ENCODE results near the gene CHID1. TPM values are rescaled to one million over a fixed set of nuclear protein-coding genes. Genes with fewer than 3 reads are reported as not detected.

CHID1 gene
- total and polyA plus RNA-seq, 2 donors (not counting 1 experiment from before 2014, with no cell fraction given): 54.3 to 68.4 TPM

GRCh38 chr11:898143-898511 lies 12.5 kb downstream of the CHID1 start:
- no peaks in the 10 kb centered on the region for H4K20me1 ChIP-seq (ENCODE audit: control insufficient read depth, extremely low read depth, insufficient read depth, low read length)
- no peaks in the 10 kb centered on the region for H3K4me1 ChIP-seq (ENCODE audit: control insufficient read depth, extremely low read depth, insufficient read depth, low read length)
- peak; percentile 7 to 40 for DNase-seq (ENCODE audit: low read depth in 2 of 2)
- no peaks in the 10 kb centered on the region for H3K79me2 ChIP-seq (ENCODE audit: control insufficient read depth, insufficient read depth, low read length)
- H3K9ac ChIP-seq (ENCODE audit: insufficient read depth, low read length): no peak overlapping the region
- H3K27me3 ChIP-seq (ENCODE audit: control insufficient read depth, insufficient read depth, low read length): no peaks in the 10 kb centered on the region
- peak; percentile 16 to 42 for TF ChIP-seq CTCF (conservative IDR thresholded peaks at IDR 0.05 in 1 of 2, IDR thresholded peaks at IDR 0.05 in 1 of 2; ENCODE audit: low read depth in 1 of 2, low read length in 2 of 2)
- TF ChIP-seq EZH2 (IDR thresholded peaks at IDR 0.05; ENCODE audit: low read length, missing control alignments): no peak
- H3K36me3 ChIP-seq (ENCODE audit: control insufficient read depth, insufficient read depth, low read length): peaks cover 25% of the 10 kb centered on the region
- no peaks in the 10 kb centered on the region for H3K9me3 ChIP-seq (ENCODE audit: control insufficient read depth, insufficient read depth, low read depth, low read length)
- no peak overlapping the region for H2AFZ ChIP-seq (ENCODE audit: low read length)
- H3K4me2 ChIP-seq (ENCODE audit: extremely low read depth, insufficient read depth, low read length): no peak overlapping the region
- no peak overlapping the region for H3K4me3 ChIP-seq (replicated peaks in 1 of 4; ENCODE audit: control extremely low read depth in 1 of 4, insufficient read depth in 1 of 4, low read depth in 3 of 4, low read length in 4 of 4)
- no peak overlapping the region for H3K27ac ChIP-seq (ENCODE audit: insufficient read depth, low read length)

GRCh38 chr11:897253-898142 lies 13.1 kb downstream of the CHID1 start:
- no peak for TF ChIP-seq EZH2 (IDR thresholded peaks at IDR 0.05; ENCODE audit: low read length, missing control alignments)
- no peak for TF ChIP-seq CTCF (conservative IDR thresholded peaks at IDR 0.05 in 1 of 2, IDR thresholded peaks at IDR 0.05 in 1 of 2; ENCODE audit: low read depth in 1 of 2, low read length in 2 of 2)
- no peak overlapping the region for H3K9ac ChIP-seq (ENCODE audit: insufficient read depth, low read length)
- DNase-seq (ENCODE audit: low read depth in 2 of 2): no peak
- H3K79me2 ChIP-seq (ENCODE audit: control insufficient read depth, insufficient read depth, low read length): no peaks in the 10 kb centered on the region
- H3K27me3 ChIP-seq (ENCODE audit: control insufficient read depth, insufficient read depth, low read length): no peaks in the 10 kb centered on the region
- peaks cover 23% of the 10 kb centered on the region for H3K36me3 ChIP-seq (ENCODE audit: control insufficient read depth, insufficient read depth, low read length)
- H3K27ac ChIP-seq (ENCODE audit: insufficient read depth, low read length): no peak overlapping the region
- no peak overlapping the region for H2AFZ ChIP-seq (ENCODE audit: low read length)
- no peak overlapping the region for H3K4me2 ChIP-seq (ENCODE audit: extremely low read depth, insufficient read depth, low read length)
- no peaks in the 10 kb centered on the region for H3K4me1 ChIP-seq (ENCODE audit: control insufficient read depth, extremely low read depth, insufficient read depth, low read length)
- H3K4me3 ChIP-seq (replicated peaks in 1 of 4; ENCODE audit: control extremely low read depth in 1 of 4, insufficient read depth in 1 of 4, low read depth in 3 of 4, low read length in 4 of 4): no peak overlapping the region
- no peaks in the 10 kb centered on the region for H4K20me1 ChIP-seq (ENCODE audit: control insufficient read depth, extremely low read depth, insufficient read depth, low read length)
- H3K9me3 ChIP-seq (ENCODE audit: control insufficient read depth, insufficient read depth, low read depth, low read length): no peaks in the 10 kb centered on the region

GRCh38 chr11:895331-896110 lies 15.1 kb downstream of the CHID1 start:
- TF ChIP-seq CTCF (conservative IDR thresholded peaks at IDR 0.05 in 1 of 2, IDR thresholded peaks at IDR 0.05 in 1 of 2; ENCODE audit: low read depth in 1 of 2, low read length in 2 of 2) (no peak), EZH2 (IDR thresholded peaks at IDR 0.05; ENCODE audit: low read length, missing control alignments) (no peak)
- no peaks in the 10 kb centered on the region for H3K9me3 ChIP-seq (ENCODE audit: control insufficient read depth, insufficient read depth, low read depth, low read length)
- H3K4me3 ChIP-seq (replicated peaks in 1 of 4; ENCODE audit: control extremely low read depth in 1 of 4, insufficient read depth in 1 of 4, low read depth in 3 of 4, low read length in 4 of 4): no peak overlapping the region
- H3K27ac ChIP-seq (ENCODE audit: insufficient read depth, low read length): no peak overlapping the region
- H3K9ac ChIP-seq (ENCODE audit: insufficient read depth, low read length): no peak overlapping the region
- no peaks in the 10 kb centered on the region for H3K4me1 ChIP-seq (ENCODE audit: control insufficient read depth, extremely low read depth, insufficient read depth, low read length)
- H2AFZ ChIP-seq (ENCODE audit: low read length): no peak overlapping the region
- no peaks in the 10 kb centered on the region for H3K27me3 ChIP-seq (ENCODE audit: control insufficient read depth, insufficient read depth, low read length)
- no peaks in the 10 kb centered on the region for H4K20me1 ChIP-seq (ENCODE audit: control insufficient read depth, extremely low read depth, insufficient read depth, low read length)
- peaks cover 14% of the 10 kb centered on the region for H3K36me3 ChIP-seq (ENCODE audit: control insufficient read depth, insufficient read depth, low read length)
- H3K79me2 ChIP-seq (ENCODE audit: control insufficient read depth, insufficient read depth, low read length): no peaks in the 10 kb centered on the region
- H3K4me2 ChIP-seq (ENCODE audit: extremely low read depth, insufficient read depth, low read length): no peak overlapping the region
- no peak for DNase-seq (ENCODE audit: low read depth in 2 of 2)
